KOPT-K1 (cell line): Measurements from ENCODE around the gene CDC16.
"Not testable (repeated sequence)": the region's sequence is repeated elsewhere in the genome, so short reads cannot be mapped to it uniquely, and the experiment has no call there.

Experiments used
- H3K27ac ChIP-seq: fragments of 200-600 bp; sonication (generic); 2 replicates; pipeline ENCODE4 v1.5.1; 2016; ENCODE audit warnings: antibody characterized with exemption, mild to moderate bottlenecking, low read depth, low read length; ENCODE audit not compliant: poor library complexity, severe bottlenecking
- H3K36me3 ChIP-seq: fragments of 200-600 bp; sonication (generic); 2 replicates; pipeline ENCODE4 v1.5.1; 2017; ENCODE audit warnings: antibody characterized with exemption, mild to moderate bottlenecking, low read length, moderate library complexity; ENCODE audit not compliant: insufficient read depth
- H3K9me3 ChIP-seq: fragments of 200-600 bp; sonication (generic); 2 replicates; pipeline ENCODE4 v1.5.1; 2017; ENCODE audit warnings: antibody characterized with exemption, low read length, mild to moderate bottlenecking; ENCODE audit not compliant: insufficient read depth, poor library complexity, severe bottlenecking

Gene CDC16

GRCh38 chr13:114234645-114235421 lies at the start of gene CDC16:
Gene CDC16, plus strand, starts transcription at chr13:114234897. Its CDS starts 188 bp downstream, at chr13:114235085.
- Histone ChIP-seq H3K36me3 (peaks cover 33% of the 10 kb centered on the region), H3K9me3 (no peaks in the 10 kb centered on the region), H3K27ac (peak within 1 kb of the TSS; percentile 81)

GRCh38 chr13:114185182-114185971 lies 49.3 kb upstream of the CDC16 start:
- H3K9me3 ChIP-seq, result peaks cover 31% of the 10 kb centered on the region
- H3K27ac ChIP-seq, result no peak overlapping the region
- H3K36me3 ChIP-seq, result no peaks in the 10 kb centered on the region

- no peaks in the 10 kb centered on the region for H3K36me3 ChIP-seq
- H3K27ac ChIP-seq, result no peak overlapping the region
- H3K9me3 ChIP-seq, result peaks cover 20% of the 10 kb centered on the region
Measured at GRCh38 chr13:114194853-114195252, 39.8 kb upstream of the CDC16 start.

GRCh38 chr13:114196629-114197028 lies 38.1 kb upstream of the CDC16 start:
- peaks cover 29% of the 10 kb centered on the region for H3K9me3 ChIP-seq
- H3K36me3 ChIP-seq, result no peaks in the 10 kb centered on the region
- H3K27ac ChIP-seq, result no peak overlapping the region

- no peak overlapping the region for H3K27ac ChIP-seq
- peaks cover 26% of the 10 kb centered on the region for H3K9me3 ChIP-seq
- H3K36me3 ChIP-seq, result no peaks in the 10 kb centered on the region
Measured at GRCh38 chr13:114198556-114198955, 36.1 kb upstream of the CDC16 start.

- not testable (repeated sequence) for H3K36me3 ChIP-seq, H3K27ac ChIP-seq
- peaks cover 26% of the 10 kb centered on the region for H3K9me3 ChIP-seq
Measured at GRCh38 chr13:114199526-114199925, 35.2 kb upstream of the CDC16 start.

- H3K9me3 ChIP-seq, result peaks cover 26% of the 10 kb centered on the region
- no peak overlapping the region for H3K27ac ChIP-seq
- H3K36me3 ChIP-seq, result no peaks in the 10 kb centered on the region
Measured at GRCh38 chr13:114199954-114200353, 34.7 kb upstream of the CDC16 start.

- peaks cover 26% of the 10 kb centered on the region for H3K9me3 ChIP-seq
- no peaks in the 10 kb centered on the region for H3K36me3 ChIP-seq
- no peak overlapping the region for H3K27ac ChIP-seq
Measured at GRCh38 chr13:114200399-114200911, 34.2 kb upstream of the CDC16 start.

GRCh38 chr13:114202581-114202980 lies 32.1 kb upstream of the CDC16 start:
- Histone ChIP-seq H3K27ac (no peak overlapping the region), H3K9me3 (peaks cover 40% of the 10 kb centered on the region), H3K36me3 (no peaks in the 10 kb centered on the region)

GRCh38 chr13:114203536-114203935 lies 31.2 kb upstream of the CDC16 start:
- H3K9me3 ChIP-seq, result peaks cover 34% of the 10 kb centered on the region
- H3K27ac ChIP-seq, result no peak overlapping the region
- H3K36me3 ChIP-seq, result no peaks in the 10 kb centered on the region

- H3K36me3 ChIP-seq, result no peaks in the 10 kb centered on the region
- peaks cover 28% of the 10 kb centered on the region for H3K9me3 ChIP-seq
Measured at GRCh38 chr13:114204894-114205293, 29.8 kb upstream of the CDC16 start.

GRCh38 chr13:114208134-114208533 lies 26.6 kb upstream of the CDC16 start:
- Histone ChIP-seq H3K36me3 (no peaks in the 10 kb centered on the region), H3K27ac (no peak overlapping the region), H3K9me3 (peaks cover 15% of the 10 kb centered on the region)

More at GRCh38 chr13:114204894-114205293, 29.8 kb upstream of the CDC16 start:
- no peak overlapping the region for H3K27ac ChIP-seq

- H3K9me3 ChIP-seq, result peaks cover 12% of the 10 kb centered on the region
- no peak overlapping the region for H3K27ac ChIP-seq
- no peaks in the 10 kb centered on the region for H3K36me3 ChIP-seq
Measured at GRCh38 chr13:114211446-114212157, 23.1 kb upstream of the CDC16 start.

GRCh38 chr13:114212158-114212495 lies 22.6 kb upstream of the CDC16 start:
- Histone ChIP-seq H3K27ac (no peak overlapping the region), H3K9me3 (peaks cover 6% of the 10 kb centered on the region), H3K36me3 (no peaks in the 10 kb centered on the region)

GRCh38 chr13:114213980-114214379 lies 20.7 kb upstream of the CDC16 start:
- Histone ChIP-seq H3K27ac (no peak overlapping the region), H3K9me3 (no peaks in the 10 kb centered on the region), H3K36me3 (no peaks in the 10 kb centered on the region)
